GM12875 (cell line): ENCODE data around the gene TPP1.

Experiments
- H3K4me3 ChIP-seq: one replicate; pipeline ENCODE4 v1.5.1; 2011; ENCODE audit warnings: low read depth, low read length, control low read depth
- TF ChIP-seq, protein P1 (sequence below): IDR thresholded peaks from 2 replicates; pipeline ENCODE4 v1.5.1; 2011; ENCODE audit warnings: low read depth, mild to moderate bottlenecking, control low read depth, inconsistent platforms, low read length, moderate library complexity, borderline replicate concordance; ENCODE audit not compliant: insufficient read depth

The TPP1 gene

GRCh38 chr11:6606471-6607189 is 12.6 kb downstream of the TPP1 start:
- H3K4me3 ChIP-seq: peak overlapping the region; percentile 1
- TF ChIP-seq, protein P1, sequence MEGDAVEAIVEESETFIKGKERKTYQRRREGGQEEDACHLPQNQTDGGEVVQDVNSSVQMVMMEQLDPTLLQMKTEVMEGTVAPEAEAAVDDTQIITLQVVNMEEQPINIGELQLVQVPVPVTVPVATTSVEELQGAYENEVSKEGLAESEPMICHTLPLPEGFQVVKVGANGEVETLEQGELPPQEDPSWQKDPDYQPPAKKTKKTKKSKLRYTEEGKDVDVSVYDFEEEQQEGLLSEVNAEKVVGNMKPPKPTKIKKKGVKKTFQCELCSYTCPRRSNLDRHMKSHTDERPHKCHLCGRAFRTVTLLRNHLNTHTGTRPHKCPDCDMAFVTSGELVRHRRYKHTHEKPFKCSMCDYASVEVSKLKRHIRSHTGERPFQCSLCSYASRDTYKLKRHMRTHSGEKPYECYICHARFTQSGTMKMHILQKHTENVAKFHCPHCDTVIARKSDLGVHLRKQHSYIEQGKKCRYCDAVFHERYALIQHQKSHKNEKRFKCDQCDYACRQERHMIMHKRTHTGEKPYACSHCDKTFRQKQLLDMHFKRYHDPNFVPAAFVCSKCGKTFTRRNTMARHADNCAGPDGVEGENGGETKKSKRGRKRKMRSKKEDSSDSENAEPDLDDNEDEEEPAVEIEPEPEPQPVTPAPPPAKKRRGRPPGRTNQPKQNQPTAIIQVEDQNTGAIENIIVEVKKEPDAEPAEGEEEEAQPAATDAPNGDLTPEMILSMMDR: no peak

GRCh38 chr11:6604790-6605189 is 14.4 kb downstream of the TPP1 start:
- TF ChIP-seq, protein P1: no peak
- H3K4me3 ChIP-seq: peak overlapping the region; percentile 70

DNA sequence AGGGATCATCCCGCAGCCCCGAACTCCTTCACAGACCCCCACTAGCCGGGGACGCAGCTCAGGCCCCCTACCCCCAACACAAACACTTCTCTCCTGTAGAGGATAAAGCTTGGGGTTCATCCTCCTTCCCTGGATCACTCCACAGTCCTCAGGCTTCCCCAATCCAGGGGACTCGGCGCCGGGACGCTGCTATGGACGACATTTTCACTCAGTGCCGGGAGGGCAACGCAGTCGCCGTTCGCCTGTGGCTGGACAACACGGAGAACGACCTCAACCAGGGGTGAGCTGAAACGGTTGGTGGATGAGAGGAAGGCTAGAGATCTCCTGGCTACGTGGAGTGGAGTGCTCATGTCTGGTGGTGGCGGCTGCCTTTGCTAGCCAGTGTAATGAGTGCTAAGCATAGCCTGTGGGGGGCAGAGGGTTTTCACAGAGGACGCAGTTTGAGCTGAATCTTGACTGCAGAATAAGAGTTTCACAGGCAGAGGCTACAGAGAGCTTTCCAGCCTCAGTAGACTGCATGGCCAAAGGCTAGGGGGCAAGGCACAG is 15.1 kb downstream of the TPP1 start:
- TF ChIP-seq, protein P1: 0 out of 2 replicates have a peak, but pooled peaks have one; percentile 23
- H3K4me3 ChIP-seq: peak overlapping the region; percentile 70

DNA sequence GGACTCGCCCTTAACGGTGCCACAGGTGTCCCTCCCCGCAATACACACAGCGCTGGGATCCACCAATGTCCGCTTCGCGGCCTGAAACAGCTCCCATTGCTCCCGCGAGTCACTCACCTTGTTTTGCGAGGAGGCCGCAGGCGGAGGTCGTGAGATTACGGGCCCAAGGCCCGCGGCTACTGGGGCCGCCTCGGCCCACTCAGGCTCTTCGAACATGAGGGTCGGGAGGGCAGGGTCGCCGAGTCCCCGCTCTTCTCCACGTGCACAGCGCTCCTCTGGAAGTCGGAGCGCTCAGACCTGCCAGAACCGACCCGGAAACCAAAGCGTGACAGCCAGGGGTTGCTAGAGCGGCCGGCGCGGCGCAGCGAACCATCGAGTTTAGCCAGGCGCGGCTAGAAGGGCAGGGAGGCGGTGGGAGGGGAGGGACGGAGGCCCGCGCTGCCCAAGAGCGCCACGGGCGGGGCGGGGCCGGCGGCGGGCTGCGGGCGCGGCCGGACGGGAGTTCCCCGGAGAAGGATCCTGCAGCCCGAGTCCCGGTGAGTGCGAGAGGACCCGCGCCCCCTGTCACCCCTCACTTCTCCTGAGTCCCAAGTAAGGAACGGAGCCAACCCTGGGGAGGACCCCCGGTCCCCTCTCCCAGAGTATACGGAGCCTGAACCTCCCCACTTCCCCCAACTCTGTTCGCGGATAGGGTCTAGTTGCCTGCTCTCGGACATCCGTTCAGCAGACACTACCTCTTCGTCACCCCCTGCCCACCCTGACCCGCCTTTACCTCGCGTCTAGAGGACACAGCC is 15.7 kb downstream of the TPP1 start, which contains the start of the genes ILK and RRP8:
Gene ILK, plus strand, starts transcription at position 488 of the 794 bp plus-strand sequence. CDS start 498 bp downstream, outside the sequence.
Gene RRP8, minus strand, starts transcription at position 330 of the 794 bp plus-strand sequence. Its CDS starts 114 bp downstream, at position 216.
- TF ChIP-seq, protein P1: no peak
- H3K4me3 ChIP-seq: peak within 1 kb of the TSS; percentile 70

DNA sequence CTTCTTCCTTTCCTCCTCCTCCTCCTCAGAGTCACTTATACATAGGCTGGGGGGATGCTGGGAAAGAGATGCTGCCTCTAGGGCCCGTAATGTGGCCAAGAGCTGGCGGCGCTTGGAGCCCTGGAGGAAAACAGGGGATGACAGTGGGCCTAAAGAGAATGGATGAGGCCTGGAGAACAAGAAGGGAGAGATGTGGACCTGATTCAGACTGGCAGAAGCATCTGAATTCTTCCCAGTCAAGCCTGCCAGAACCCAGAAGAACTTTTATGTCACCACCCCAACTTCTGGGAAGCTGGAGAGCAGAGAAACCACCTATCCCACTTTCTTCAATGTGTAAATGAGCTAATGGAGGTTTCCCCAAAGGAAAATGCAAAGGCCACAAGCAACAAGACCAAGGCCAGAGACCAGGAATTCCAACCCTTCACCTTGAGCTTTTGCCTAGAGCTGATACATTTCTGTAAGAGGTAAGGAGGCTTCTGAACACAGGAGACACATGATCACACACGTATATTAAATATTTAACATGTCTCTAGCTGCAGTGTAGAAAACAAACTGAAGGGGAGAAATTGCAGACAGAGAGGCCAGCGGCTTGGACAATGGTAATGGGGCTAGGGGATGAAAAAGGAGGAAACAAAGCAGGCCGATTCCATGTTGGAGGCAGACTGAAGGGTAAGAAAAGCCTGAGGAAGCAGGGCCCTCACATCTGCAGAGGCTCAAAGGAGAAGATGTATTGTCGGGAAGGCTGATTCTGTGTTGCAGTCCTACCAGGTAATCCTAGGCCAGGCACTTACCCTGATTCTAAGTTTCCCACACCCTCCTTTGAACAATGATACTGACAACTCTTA is 16.9 kb downstream of the TPP1 start:
- TF ChIP-seq, protein P1: no peak
- H3K4me3 ChIP-seq: peak overlapping the region; percentile 70

DNA sequence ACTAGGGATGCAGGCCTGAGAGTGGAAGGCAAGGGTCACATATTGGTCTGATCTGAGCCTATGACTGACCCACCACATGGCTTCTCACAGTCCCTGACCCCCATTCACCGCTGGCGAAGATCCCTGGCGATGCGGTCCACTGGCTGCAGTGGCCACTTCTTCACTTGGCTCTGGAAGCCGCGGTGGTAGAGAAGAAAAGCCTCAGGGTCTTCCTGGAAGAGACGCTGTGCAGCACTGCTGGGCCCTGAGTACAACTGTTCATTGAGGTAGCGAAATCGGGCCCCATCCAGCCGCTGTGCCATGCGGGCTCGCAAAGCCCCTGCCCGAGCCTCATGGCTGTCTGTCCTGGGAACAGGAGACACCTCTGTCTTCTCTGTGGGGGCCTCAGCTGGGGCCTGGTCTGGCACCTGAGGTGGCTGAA is 18.2 kb downstream of the TPP1 start:
- no peak overlapping the region for H3K4me3 ChIP-seq
- TF ChIP-seq, protein P1: no peak
